WERI-Rb-1 (cell line): ENCODE results near the gene DIPK2A.

Experiments used
- DNase-seq: peaks from one replicate; pipeline ENCODE4 v3.0.0-alpha.2; 2020
- H3K27ac ChIP-seq: fragments of 250-450 bp; sonication (Bioruptor Pico); 2 replicates; pipeline ENCODE4 v1.5.1; 2020; ENCODE audit warnings: mild to moderate bottlenecking, moderate library complexity
- H3K27me3 ChIP-seq: fragments of 250-450 bp; sonication (Bioruptor Pico); 2 replicates; pipeline ENCODE4 v1.5.1; 2021; ENCODE audit warnings: mild to moderate bottlenecking, low read depth, moderate library complexity; ENCODE audit not compliant: insufficient read depth, severe bottlenecking
- H3K36me3 ChIP-seq: fragments of 250-450 bp; sonication (Bioruptor Pico); 2 replicates; pipeline ENCODE4 v1.5.1; 2020; ENCODE audit warnings: mild to moderate bottlenecking, moderate library complexity
- H3K4me3 ChIP-seq: 2 replicates; pipeline ENCODE4 v1.5.1; 2011; ENCODE audit warnings: low read depth, mild to moderate bottlenecking, control low read depth, low read length
- H3K9me3 ChIP-seq: fragments of 250-450 bp; sonication (Bioruptor Pico); 2 replicates; pipeline ENCODE4 v1.5.1; 2021; ENCODE audit warnings: mild to moderate bottlenecking, moderate library complexity; ENCODE audit not compliant: severe bottlenecking
- CTCF ChIP-seq: IDR thresholded peaks from 2 replicates; pipeline ENCODE4 v1.5.1; 2011; ENCODE audit warnings: low read depth, mild to moderate bottlenecking, control low read depth, inconsistent platforms, low read length

Gene DIPK2A

GRCh38 chr3:143935678-143936077, 35.9 kb upstream of the DIPK2A start:
- H3K9me3 ChIP-seq = no peaks in the 10 kb centered on the region
- no peak for TF ChIP-seq CTCF
- no peaks in the 10 kb centered on the region for H3K27me3 ChIP-seq
- no peaks in the 10 kb centered on the region for H3K36me3 ChIP-seq
- no peak overlapping the region for H3K27ac ChIP-seq
- no peak overlapping the region for H3K4me3 ChIP-seq
- DNase-seq = no peak

GRCh38 chr3:143950810-143951209, 20.8 kb upstream of the DIPK2A start:
- H3K9me3 ChIP-seq = no peaks in the 10 kb centered on the region
- H3K27ac ChIP-seq = no peak overlapping the region
- no peaks in the 10 kb centered on the region for H3K36me3 ChIP-seq
- no peaks in the 10 kb centered on the region for H3K27me3 ChIP-seq
- no peak for DNase-seq
- TF ChIP-seq CTCF = no peak
- no peak overlapping the region for H3K4me3 ChIP-seq

- TF ChIP-seq CTCF = peak; percentile 43; the same call in 1 of the 2 replicates
- Histone ChIP-seq H3K27ac (no peak overlapping the region), H3K9me3 (no peaks in the 10 kb centered on the region), H3K27me3 (no peaks in the 10 kb centered on the region), H3K36me3 (no peaks in the 10 kb centered on the region), H3K4me3 (no peak overlapping the region)
- peak; percentile 33 for DNase-seq
Measured at GRCh38 chr3:143951351-143951971, 20.2 kb upstream of the DIPK2A start.

GRCh38 chr3:143952569-143953072, 19.0 kb upstream of the DIPK2A start:
- no peak for DNase-seq
- Histone ChIP-seq H3K27ac (no peak overlapping the region), H3K36me3 (no peaks in the 10 kb centered on the region), H3K9me3 (no peaks in the 10 kb centered on the region), H3K4me3 (no peak overlapping the region), H3K27me3 (no peaks in the 10 kb centered on the region)
- no peak for TF ChIP-seq CTCF

- TF ChIP-seq CTCF = no peak
- H3K27ac ChIP-seq = no peak overlapping the region
- no peak for DNase-seq
- no peaks in the 10 kb centered on the region for H3K36me3 ChIP-seq
- no peaks in the 10 kb centered on the region for H3K27me3 ChIP-seq
- H3K4me3 ChIP-seq = no peak overlapping the region
- H3K9me3 ChIP-seq = no peaks in the 10 kb centered on the region
Measured at GRCh38 chr3:143955113-143955512, 16.5 kb upstream of the DIPK2A start.

GRCh38 chr3:143956838-143957237, 14.8 kb upstream of the DIPK2A start:
- Histone ChIP-seq H3K36me3 (no peaks in the 10 kb centered on the region), H3K27ac (no peak overlapping the region), H3K27me3 (no peaks in the 10 kb centered on the region), H3K4me3 (no peak overlapping the region), H3K9me3 (no peaks in the 10 kb centered on the region)
- no peak for TF ChIP-seq CTCF
- DNase-seq = no peak
